RWPE2 (cell line): ENCODE results near the gene ITGB3.

ENCODE experiments used
- ATAC-seq: fragments of 200-7000 bp; cut with Tn5 transposase; 3 replicates; pipeline ENCODE4 v1.9.1; 2021; ENCODE audit warnings: low read depth
- DNase-seq: peaks from one replicate; pipeline ENCODE4 v3.0.0-alpha.2; 2020; ENCODE audit warnings: low spot score
- H3K27ac ChIP-seq: fragments of 450-650 bp; 2 replicates; pipeline ENCODE4 v1.5.1; 2017; ENCODE audit warnings: mild to moderate bottlenecking; ENCODE audit not compliant: poor library complexity, severe bottlenecking
- H3K27me3 ChIP-seq: fragments of 250-450 bp; sonication (Bioruptor Pico); 2 replicates; pipeline ENCODE4 v1.5.1; 2021; ENCODE audit warnings: mild to moderate bottlenecking, moderate library complexity; ENCODE audit not compliant: insufficient read depth, poor library complexity, severe bottlenecking
- H3K36me3 ChIP-seq: fragments of 250-450 bp; sonication (Bioruptor Pico); 2 replicates; pipeline ENCODE4 v1.5.1; 2020; ENCODE audit warnings: low read depth, mild to moderate bottlenecking, moderate library complexity
- H3K4me1 ChIP-seq: fragments of 250-450 bp; sonication (Bioruptor Pico); 2 replicates; pipeline ENCODE4 v1.5.1; 2021; ENCODE audit warnings: mild to moderate bottlenecking, moderate library complexity; ENCODE audit not compliant: insufficient read depth, poor library complexity, severe bottlenecking
- H3K4me3 ChIP-seq: fragments of 250-450 bp; sonication (Bioruptor Pico); 2 replicates; pipeline ENCODE4 v1.5.1; 2021; ENCODE audit warnings: mild to moderate bottlenecking, moderate library complexity; ENCODE audit not compliant: severe bottlenecking
- H3K9me3 ChIP-seq: fragments of 250-450 bp; sonication (Bioruptor Pico); 2 replicates; pipeline ENCODE4 v1.5.1; 2021; ENCODE audit warnings: mild to moderate bottlenecking, moderate library complexity; ENCODE audit not compliant: severe bottlenecking
- TF ChIP-seq, protein P1 (sequence below): fragments of 450-650 bp; IDR thresholded peaks from one replicate; pipeline ENCODE4 v1.5.1; 2017; ENCODE audit warnings: mild to moderate bottlenecking, moderate library complexity; ENCODE audit not compliant: poor library complexity, severe bottlenecking

The ITGB3 gene

DNA sequence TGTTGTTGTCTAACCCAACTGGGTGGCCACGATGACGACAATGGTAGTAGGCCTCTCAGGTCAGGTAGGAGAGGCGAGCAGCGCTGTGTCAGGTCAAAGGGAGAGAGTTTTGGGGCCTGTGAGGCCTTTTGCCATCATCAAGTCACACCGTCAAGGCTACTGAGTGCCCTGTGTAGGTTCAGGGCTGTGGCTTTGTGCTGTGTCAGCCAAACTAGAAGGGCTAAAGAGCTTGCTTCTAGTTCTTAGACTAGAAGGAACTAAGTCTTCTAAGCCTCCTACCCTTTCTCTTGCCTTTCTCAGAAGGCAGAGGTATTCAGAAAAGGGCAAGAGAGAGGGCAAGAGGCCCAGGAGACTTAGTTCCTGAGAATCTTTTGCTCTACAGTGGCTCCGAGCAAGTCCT is 45.1 kb downstream of the ITGB3 start:
- ATAC-seq (no peak), DNase-seq (no peak)
- Histone ChIP-seq H3K4me1 (no peaks in the 10 kb centered on the region), H3K36me3 (no peaks in the 10 kb centered on the region), H3K9me3 (no peaks in the 10 kb centered on the region), H3K4me3 (no peak overlapping the region), H3K27me3 (no peaks in the 10 kb centered on the region), H3K27ac (no peak overlapping the region)
- TF ChIP-seq, protein P1, sequence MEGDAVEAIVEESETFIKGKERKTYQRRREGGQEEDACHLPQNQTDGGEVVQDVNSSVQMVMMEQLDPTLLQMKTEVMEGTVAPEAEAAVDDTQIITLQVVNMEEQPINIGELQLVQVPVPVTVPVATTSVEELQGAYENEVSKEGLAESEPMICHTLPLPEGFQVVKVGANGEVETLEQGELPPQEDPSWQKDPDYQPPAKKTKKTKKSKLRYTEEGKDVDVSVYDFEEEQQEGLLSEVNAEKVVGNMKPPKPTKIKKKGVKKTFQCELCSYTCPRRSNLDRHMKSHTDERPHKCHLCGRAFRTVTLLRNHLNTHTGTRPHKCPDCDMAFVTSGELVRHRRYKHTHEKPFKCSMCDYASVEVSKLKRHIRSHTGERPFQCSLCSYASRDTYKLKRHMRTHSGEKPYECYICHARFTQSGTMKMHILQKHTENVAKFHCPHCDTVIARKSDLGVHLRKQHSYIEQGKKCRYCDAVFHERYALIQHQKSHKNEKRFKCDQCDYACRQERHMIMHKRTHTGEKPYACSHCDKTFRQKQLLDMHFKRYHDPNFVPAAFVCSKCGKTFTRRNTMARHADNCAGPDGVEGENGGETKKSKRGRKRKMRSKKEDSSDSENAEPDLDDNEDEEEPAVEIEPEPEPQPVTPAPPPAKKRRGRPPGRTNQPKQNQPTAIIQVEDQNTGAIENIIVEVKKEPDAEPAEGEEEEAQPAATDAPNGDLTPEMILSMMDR, result no peak

DNA sequence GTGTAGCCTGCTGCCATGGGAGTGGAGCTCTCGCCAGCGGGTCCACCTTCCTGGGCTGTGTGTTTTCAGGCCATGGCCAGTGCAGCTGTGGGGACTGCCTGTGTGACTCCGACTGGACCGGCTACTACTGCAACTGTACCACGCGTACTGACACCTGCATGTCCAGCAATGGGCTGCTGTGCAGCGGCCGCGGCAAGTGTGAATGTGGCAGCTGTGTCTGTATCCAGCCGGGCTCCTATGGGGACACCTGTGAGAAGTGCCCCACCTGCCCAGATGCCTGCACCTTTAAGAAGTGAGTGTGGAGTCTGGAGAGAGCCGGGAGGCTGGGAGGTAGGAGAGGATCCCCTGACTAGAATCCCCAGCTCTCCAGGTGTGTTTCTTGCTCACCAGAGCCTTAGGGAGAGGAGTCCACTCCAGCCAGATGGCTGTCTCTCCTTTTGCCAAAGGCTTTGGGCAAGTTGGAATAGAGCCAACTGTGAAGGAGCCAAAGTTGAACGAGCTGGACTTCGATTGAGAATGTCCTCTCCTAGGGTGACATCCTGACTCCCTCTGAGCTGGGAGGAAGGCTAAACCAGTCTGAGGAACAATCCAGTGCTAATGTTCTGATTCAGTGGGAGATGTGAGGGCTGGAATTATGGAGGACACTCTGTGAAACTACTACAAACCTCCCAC is 45.7 kb downstream of the ITGB3 start:
- no peaks in the 10 kb centered on the region for H3K27me3 ChIP-seq
- DNase-seq (no peak), ATAC-seq (no peak)
- H3K4me3 ChIP-seq, result no peak overlapping the region
- TF ChIP-seq, protein P1, result no peak
- no peaks in the 10 kb centered on the region for H3K36me3 ChIP-seq
- no peaks in the 10 kb centered on the region for H3K4me1 ChIP-seq
- no peak overlapping the region for H3K27ac ChIP-seq
- no peaks in the 10 kb centered on the region for H3K9me3 ChIP-seq

DNA sequence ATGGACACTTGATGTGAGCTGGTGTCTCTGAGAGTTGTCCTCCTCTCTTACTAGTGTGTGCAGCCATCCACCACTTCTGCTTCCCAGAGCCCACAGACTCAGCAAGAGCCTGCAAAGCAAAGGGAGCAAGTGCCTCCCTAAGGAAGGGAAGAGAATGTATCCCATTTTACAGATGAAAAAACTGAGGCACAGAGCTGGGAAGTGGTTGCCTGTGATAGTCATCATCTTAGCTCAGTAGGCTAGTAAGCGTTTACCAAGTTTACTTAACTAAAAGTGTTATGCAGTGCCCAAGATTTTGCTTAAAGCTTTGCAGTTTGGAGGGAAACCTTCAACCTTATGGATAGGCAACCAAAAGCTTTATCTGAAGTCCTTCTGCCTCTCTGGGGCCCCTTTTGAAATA is 47.1 kb downstream of the ITGB3 start:
- H3K9me3 ChIP-seq, result no peaks in the 10 kb centered on the region
- no peak overlapping the region for H3K27ac ChIP-seq
- TF ChIP-seq, protein P1, result no peak
- no peaks in the 10 kb centered on the region for H3K27me3 ChIP-seq
- no peak overlapping the region for H3K4me3 ChIP-seq
- no peaks in the 10 kb centered on the region for H3K36me3 ChIP-seq
- no peak for DNase-seq
- peaks cover 6% of the 10 kb centered on the region for H3K4me1 ChIP-seq
- ATAC-seq, result no peak

DNA sequence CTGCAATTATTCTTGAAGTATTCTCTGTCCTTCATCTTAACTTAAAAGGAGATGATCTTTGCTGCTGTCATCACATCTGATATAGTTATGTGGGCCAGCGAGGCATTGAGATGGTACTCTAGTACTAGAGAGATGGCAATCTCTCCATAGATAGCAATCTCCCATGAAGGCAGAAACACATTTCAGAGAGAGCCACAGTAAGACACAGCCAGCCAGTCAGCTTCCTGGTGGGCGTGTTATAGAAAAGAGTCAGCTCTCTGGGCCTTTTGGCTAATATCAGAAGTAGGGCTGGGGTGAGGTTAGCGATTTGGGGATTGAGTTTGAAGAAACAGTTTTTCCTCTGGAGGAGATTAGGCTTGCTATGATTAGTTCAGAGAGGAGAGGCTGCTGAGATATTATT is 47.5 kb downstream of the ITGB3 start:
- TF ChIP-seq, protein P1, result no peak
- no peak for DNase-seq
- H3K27ac ChIP-seq, result no peak overlapping the region
- peaks cover 10% of the 10 kb centered on the region for H3K4me1 ChIP-seq
- no peaks in the 10 kb centered on the region for H3K27me3 ChIP-seq
- ATAC-seq, result no peak
- H3K4me3 ChIP-seq, result no peak overlapping the region
- no peaks in the 10 kb centered on the region for H3K9me3 ChIP-seq
- no peaks in the 10 kb centered on the region for H3K36me3 ChIP-seq

DNA sequence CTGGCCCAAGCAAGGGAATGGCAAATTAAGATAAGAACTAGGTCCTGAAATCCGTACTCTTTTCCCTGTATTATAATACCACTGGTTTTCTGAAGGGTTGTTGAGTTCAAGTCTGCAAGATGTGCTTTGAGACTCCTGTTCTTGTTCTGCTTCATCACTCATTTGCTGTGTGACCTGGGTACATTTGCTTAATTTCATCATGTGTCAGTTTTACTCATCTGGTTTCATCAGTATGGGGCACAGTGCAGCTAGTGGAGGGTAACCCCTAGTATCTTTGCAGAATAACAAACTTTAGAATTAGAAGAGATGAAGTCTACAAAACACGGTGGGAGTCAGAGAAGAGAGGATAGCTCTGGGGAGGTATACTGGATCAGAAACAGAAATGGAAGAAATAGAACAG is 48.2 kb downstream of the ITGB3 start:
- TF ChIP-seq, protein P1, result no peak
- H3K27ac ChIP-seq, result no peak overlapping the region
- H3K27me3 ChIP-seq, result no peaks in the 10 kb centered on the region
- DNase-seq (no peak), ATAC-seq (no peak)
- peaks cover 16% of the 10 kb centered on the region for H3K4me1 ChIP-seq
- no peak overlapping the region for H3K4me3 ChIP-seq
- no peaks in the 10 kb centered on the region for H3K9me3 ChIP-seq
- no peaks in the 10 kb centered on the region for H3K36me3 ChIP-seq
